GM12864 (cell line): ENCODE data around the gene TTYH3.

Experiments used
- DNase-seq: peaks from one replicate; pipeline ENCODE4 v3.0.0-alpha.2; 2011; ENCODE audit warnings: low read depth
- H3K4me3 ChIP-seq: 2 replicates; pipeline ENCODE4 v1.5.1; 2011; ENCODE audit warnings: mild to moderate bottlenecking, low read depth, low read length, control low read depth
- TF ChIP-seq, protein P1 (sequence below): IDR thresholded peaks from 2 replicates; pipeline ENCODE4 v1.5.1; 2011; ENCODE audit warnings: low read depth, mild to moderate bottlenecking, moderate library complexity, low read length, control low read depth, inconsistent platforms; ENCODE audit errors: missing control alignments

Gene TTYH3

DNA sequence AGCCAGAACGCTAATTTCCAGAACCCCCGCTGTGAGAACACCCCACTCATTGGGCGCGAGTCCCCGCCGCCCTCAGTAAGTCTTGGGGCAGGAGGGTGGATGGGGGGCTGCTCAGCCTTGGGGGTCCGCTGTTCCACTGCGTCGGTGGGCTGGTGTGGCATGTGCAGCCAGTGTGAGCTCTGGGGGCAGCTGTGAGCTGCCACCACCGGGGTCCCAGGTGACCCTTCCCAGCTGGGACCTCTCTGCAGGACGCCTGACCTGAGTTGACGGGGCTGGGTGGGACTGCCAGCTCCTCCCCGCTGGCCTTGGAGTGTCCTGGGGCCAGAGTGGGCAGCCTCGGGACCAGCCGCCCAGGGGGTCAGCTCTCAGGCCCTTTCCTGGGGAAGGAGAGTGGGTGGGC is 27.2 kb downstream of the TTYH3 start:
- no peak overlapping the region for H3K4me3 ChIP-seq
- no peak for DNase-seq
- TF ChIP-seq, protein P1, sequence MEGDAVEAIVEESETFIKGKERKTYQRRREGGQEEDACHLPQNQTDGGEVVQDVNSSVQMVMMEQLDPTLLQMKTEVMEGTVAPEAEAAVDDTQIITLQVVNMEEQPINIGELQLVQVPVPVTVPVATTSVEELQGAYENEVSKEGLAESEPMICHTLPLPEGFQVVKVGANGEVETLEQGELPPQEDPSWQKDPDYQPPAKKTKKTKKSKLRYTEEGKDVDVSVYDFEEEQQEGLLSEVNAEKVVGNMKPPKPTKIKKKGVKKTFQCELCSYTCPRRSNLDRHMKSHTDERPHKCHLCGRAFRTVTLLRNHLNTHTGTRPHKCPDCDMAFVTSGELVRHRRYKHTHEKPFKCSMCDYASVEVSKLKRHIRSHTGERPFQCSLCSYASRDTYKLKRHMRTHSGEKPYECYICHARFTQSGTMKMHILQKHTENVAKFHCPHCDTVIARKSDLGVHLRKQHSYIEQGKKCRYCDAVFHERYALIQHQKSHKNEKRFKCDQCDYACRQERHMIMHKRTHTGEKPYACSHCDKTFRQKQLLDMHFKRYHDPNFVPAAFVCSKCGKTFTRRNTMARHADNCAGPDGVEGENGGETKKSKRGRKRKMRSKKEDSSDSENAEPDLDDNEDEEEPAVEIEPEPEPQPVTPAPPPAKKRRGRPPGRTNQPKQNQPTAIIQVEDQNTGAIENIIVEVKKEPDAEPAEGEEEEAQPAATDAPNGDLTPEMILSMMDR = no peak

DNA sequence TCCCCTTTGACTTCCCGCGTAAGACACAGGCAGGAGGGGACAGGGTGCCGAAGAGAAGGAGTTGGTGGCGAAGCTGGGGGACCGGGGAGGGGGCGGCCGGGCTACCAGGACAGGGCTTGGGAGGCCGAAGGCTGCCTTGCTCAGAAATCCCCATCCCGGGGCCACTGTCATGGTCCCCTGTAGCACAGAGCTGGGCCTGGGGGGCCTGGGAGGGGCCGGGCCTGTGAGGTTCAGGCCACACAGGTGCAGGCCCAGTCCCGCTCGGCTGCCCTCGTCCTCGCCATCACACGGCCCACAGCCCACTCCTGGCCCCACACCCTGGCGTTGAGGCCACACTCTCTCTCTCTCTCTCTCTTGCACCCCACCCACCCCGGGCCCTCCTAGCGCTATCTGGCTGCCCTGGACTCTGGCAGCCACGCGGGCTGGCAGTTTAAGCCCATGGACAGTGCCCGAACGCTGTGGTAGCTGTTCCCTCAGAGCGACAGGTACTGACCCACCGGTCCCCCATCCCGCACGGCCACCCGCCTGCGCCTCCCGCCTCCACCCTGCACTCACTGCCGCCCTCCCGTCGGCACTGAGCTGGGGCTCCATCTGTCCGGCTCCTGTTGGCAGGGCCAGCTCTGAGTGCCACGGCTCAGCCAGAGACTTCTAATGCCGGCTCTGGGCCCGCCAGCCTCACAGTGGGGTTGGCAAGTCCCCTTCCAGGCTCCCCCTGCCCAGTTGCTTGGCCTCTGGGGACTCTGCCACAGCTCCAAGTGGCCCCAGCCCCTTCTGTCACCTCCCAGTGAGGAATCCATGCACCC is 28.0 kb downstream of the TTYH3 start:
- no peak overlapping the region for H3K4me3 ChIP-seq
- DNase-seq = no peak
- TF ChIP-seq, protein P1 = no peak

DNA sequence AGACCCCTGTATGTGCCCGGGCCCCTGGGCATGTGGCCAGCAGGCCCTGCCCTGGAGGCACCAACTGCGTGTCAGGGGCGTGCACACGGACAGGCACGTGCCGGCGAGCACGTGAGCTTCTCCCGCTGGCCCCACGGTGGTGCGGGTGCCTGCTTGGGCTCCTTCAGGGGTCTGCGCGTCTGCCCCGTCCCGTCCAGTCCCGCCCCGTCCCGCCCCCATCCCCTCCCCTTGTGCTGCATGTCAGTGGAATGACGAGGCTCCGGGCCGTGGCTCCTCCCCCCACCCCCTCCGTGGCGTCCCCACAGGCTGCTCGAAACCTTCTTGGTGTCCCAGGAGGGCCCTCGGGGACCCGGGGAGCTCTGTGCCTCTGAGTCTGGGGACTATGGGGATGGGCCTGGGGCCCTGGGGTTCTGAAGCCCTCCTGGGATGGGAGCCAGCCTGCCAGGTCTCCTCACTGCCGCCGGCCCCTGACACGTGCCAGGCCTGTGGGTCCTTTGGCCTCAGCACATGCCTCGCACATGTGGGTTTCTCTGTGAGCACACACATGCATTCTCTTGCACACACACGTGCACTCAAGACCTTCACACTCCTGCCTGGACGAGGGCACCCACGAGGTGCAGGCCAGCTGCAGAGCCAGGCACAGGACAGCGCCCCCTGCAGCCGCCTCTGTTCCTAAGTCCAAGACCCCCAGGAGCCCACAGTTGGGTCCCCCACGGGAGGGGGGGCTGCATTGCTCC is 28.7 kb downstream of the TTYH3 start:
- no peak overlapping the region for H3K4me3 ChIP-seq
- no peak for DNase-seq
- TF ChIP-seq, protein P1 = peak; percentile 20

DNA sequence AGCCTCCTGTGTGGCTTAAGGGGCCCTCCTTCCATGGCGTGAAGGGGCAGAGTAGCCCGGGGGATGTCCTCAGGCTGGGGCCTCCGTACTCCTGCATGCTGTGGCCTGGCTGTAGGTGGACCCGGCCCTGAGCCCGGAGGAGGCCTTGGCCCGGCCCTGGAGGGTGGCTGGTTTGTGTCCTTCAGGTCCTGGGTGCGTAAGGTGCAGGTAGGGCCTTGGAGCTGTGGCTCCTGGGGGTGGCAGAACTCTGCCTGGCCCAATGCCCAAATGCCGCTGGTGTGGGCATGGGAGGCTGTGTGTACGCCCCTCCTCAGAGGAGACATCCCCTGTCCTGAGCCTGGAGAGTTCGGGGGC is 29.3 kb downstream of the TTYH3 start:
- no peak overlapping the region for H3K4me3 ChIP-seq
- TF ChIP-seq, protein P1 = no peak
- no peak for DNase-seq

DNA sequence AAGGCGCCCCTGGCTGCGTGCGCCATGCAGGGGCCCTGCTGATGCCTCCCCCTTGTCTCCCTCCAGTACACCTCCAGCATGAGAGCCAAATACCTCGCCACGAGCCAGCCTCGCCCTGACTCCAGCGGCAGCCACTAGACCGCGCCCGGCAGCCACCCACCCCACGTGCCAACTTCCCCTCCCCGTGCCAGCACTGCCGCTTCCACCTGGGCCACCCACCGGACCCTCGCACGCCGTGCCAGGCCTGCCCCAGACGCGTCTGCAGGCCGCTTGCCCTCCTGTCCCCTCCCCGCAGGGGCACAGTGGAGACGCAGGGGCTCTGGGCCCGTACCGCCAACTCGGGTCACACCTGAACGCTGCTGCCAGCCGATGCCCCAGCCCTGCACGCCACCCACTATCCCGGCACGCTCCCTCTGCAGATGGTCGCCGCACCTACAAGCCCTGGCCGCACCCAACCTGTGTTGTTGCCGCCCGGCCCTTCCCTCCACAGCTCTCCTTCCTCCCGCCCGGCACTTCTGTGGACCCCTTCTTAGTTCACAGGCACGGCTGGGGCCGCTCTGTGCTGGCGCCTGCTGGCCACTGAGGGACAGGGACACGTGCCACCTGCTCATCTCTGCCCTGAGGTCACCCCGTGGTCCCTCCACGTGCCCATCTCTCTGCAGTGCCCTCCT is 30.0 kb downstream of the TTYH3 start:
- TF ChIP-seq, protein P1 = no peak
- no peak overlapping the region for H3K4me3 ChIP-seq

DNA sequence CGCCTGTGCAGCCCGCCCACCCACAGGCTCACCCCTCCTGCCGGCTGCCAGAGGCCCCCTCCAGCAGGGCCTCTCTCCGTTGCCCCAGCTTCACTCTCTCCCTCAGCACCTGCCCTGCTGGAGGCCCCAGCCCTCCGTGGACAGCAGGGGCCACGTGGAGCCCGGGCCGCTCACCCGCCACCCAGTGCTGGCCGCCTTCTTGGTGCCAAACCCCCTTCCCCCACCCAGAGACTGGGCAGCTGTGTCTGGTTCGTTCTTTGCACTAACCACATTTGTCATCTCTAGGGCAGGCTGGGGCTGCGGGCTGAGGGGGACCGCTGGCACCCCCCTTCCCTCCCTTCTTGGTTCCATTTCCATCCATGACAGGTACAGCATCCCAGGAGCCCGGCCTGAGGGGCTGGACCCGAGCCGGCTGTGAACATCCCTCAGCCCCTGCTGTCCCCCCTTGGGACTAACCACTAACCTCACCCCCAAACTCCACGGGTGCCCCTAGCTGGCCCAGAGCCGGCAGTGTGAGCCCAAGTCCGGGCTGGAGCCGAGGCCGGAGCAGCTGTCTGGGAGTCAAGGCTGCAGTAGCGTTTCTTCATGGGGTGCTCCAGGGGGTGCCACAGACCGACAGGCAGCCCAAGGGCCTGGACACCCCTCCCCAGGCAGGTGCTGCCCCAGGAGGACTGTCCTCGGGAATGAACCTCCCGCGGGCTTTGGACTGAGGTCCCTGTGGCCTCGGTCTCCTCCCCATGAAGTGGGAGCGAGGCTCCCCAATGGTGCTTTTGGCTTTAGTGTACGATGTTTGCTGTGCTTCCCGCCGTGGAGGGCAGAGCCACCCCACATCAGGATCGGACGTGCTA is 30.7 kb downstream of the TTYH3 start:
- TF ChIP-seq, protein P1 = no peak
- no peak for DNase-seq
- no peak overlapping the region for H3K4me3 ChIP-seq

More for the DNA sequence above, 30.0 kb downstream of the TTYH3 start:
- no peak for DNase-seq
